Stimulated activated memory B cell treated with anti-CD40 and anti-IgM and Interleukin-4, amounts not matched to agents 10 μg/mL and 1 μg/mL and 100 μg/mL, for 72 hours (primary cell): ENCODE data around the gene SORCS3.

Experiments used
- ATAC-seq: fragments of 150-1000 bp; cut with Tn5 transposase; 2 replicates; pipeline ENCODE4 v1.10.0; 2021
- H3K27ac Mint-ChIP-seq: one replicate; pipeline ENCODE4 v1.8.0; 2022; ENCODE audit warnings: mild to moderate bottlenecking, mixed read lengths
- H3K27me3 Mint-ChIP-seq: one replicate; pipeline ENCODE4 v1.8.0; 2022; ENCODE audit warnings: mixed read lengths
- H3K36me3 Mint-ChIP-seq: one replicate; pipeline ENCODE4 v1.8.0; 2022; ENCODE audit warnings: mixed read lengths
- H3K4me1 Mint-ChIP-seq: one replicate; pipeline ENCODE4 v1.8.0; 2022; ENCODE audit warnings: mixed read lengths
- H3K4me3 Mint-ChIP-seq: one replicate; pipeline ENCODE4 v1.8.0; 2022; ENCODE audit warnings: mild to moderate bottlenecking, moderate library complexity, mixed read lengths
- H3K9me3 Mint-ChIP-seq: one replicate; pipeline ENCODE4 v1.8.0; 2022; ENCODE audit warnings: mixed read lengths

The SORCS3 gene

GRCh38 chr10:105029286-105029685, 388.2 kb downstream of the SORCS3 start:
- Mint-ChIP-seq H3K4me3 (no peak overlapping the region), H3K27ac (no peak overlapping the region), H3K27me3 (no peaks in the 10 kb centered on the region), H3K4me1 (no peaks in the 10 kb centered on the region), H3K9me3 (no peaks in the 10 kb centered on the region), H3K36me3 (no peaks in the 10 kb centered on the region)
- ATAC-seq = no peak

- Mint-ChIP-seq H3K27ac (no peak overlapping the region), H3K4me3 (no peak overlapping the region), H3K36me3 (no peaks in the 10 kb centered on the region), H3K4me1 (no peaks in the 10 kb centered on the region), H3K9me3 (no peaks in the 10 kb centered on the region), H3K27me3 (no peaks in the 10 kb centered on the region)
- ATAC-seq = no peak
Observed at GRCh38 chr10:105037022-105037421, 395.9 kb downstream of the SORCS3 start.

- Mint-ChIP-seq H3K27ac (no peak overlapping the region), H3K36me3 (no peaks in the 10 kb centered on the region), H3K4me1 (no peaks in the 10 kb centered on the region), H3K9me3 (no peaks in the 10 kb centered on the region), H3K27me3 (no peaks in the 10 kb centered on the region), H3K4me3 (no peak overlapping the region)
- ATAC-seq = no peak
Observed at GRCh38 chr10:105041956-105042355, 400.9 kb downstream of the SORCS3 start.

GRCh38 chr10:105042906-105043552, 401.9 kb downstream of the SORCS3 start:
- ATAC-seq = no peak
- Mint-ChIP-seq H3K27ac (no peak overlapping the region), H3K27me3 (no peaks in the 10 kb centered on the region), H3K36me3 (no peaks in the 10 kb centered on the region), H3K4me3 (no peak overlapping the region), H3K9me3 (no peaks in the 10 kb centered on the region), H3K4me1 (no peaks in the 10 kb centered on the region)

GRCh38 chr10:105044902-105045301, 403.8 kb downstream of the SORCS3 start:
- Mint-ChIP-seq H3K36me3 (no peaks in the 10 kb centered on the region), H3K9me3 (peaks cover 3% of the 10 kb centered on the region), H3K27ac (no peak overlapping the region), H3K4me3 (no peak overlapping the region), H3K27me3 (no peaks in the 10 kb centered on the region), H3K4me1 (no peaks in the 10 kb centered on the region)
- ATAC-seq = no peak

- H3K36me3 Mint-ChIP-seq = peaks cover 5% of the 10 kb centered on the region
- H3K4me1 Mint-ChIP-seq = no peaks in the 10 kb centered on the region
- H3K27me3 Mint-ChIP-seq = no peaks in the 10 kb centered on the region
- ATAC-seq = no peak
- H3K9me3 Mint-ChIP-seq = peaks cover 14% of the 10 kb centered on the region
- no peak overlapping the region for H3K27ac Mint-ChIP-seq
- H3K4me3 Mint-ChIP-seq = no peak overlapping the region
Observed at GRCh38 chr10:105056413-105056812, 415.3 kb downstream of the SORCS3 start.

- no peaks in the 10 kb centered on the region for H3K36me3 Mint-ChIP-seq
- ATAC-seq = no peak
- peaks cover 3% of the 10 kb centered on the region for H3K9me3 Mint-ChIP-seq
- H3K4me3 Mint-ChIP-seq = no peak overlapping the region
- no peaks in the 10 kb centered on the region for H3K27me3 Mint-ChIP-seq
- no peaks in the 10 kb centered on the region for H3K4me1 Mint-ChIP-seq
- no peak overlapping the region for H3K27ac Mint-ChIP-seq
Observed at GRCh38 chr10:105062951-105063350, 421.9 kb downstream of the SORCS3 start.

GRCh38 chr10:105063796-105064195, 422.7 kb downstream of the SORCS3 start:
- H3K27ac Mint-ChIP-seq = no peak overlapping the region
- H3K27me3 Mint-ChIP-seq = no peaks in the 10 kb centered on the region
- peaks cover 3% of the 10 kb centered on the region for H3K9me3 Mint-ChIP-seq
- H3K36me3 Mint-ChIP-seq = no peaks in the 10 kb centered on the region
- H3K4me3 Mint-ChIP-seq = no peak overlapping the region
- ATAC-seq = no peak
- no peaks in the 10 kb centered on the region for H3K4me1 Mint-ChIP-seq

- no peaks in the 10 kb centered on the region for H3K36me3 Mint-ChIP-seq
- no peak for ATAC-seq
- no peaks in the 10 kb centered on the region for H3K27me3 Mint-ChIP-seq
- no peak overlapping the region for H3K4me3 Mint-ChIP-seq
- H3K9me3 Mint-ChIP-seq = no peaks in the 10 kb centered on the region
- no peak overlapping the region for H3K27ac Mint-ChIP-seq
- H3K4me1 Mint-ChIP-seq = no peaks in the 10 kb centered on the region
Observed at GRCh38 chr10:105068497-105068896, 427.4 kb downstream of the SORCS3 start.

GRCh38 chr10:105070249-105070648, 429.2 kb downstream of the SORCS3 start:
- Mint-ChIP-seq H3K9me3 (no peaks in the 10 kb centered on the region), H3K36me3 (no peaks in the 10 kb centered on the region), H3K27ac (no peak overlapping the region), H3K4me3 (no peak overlapping the region), H3K4me1 (no peaks in the 10 kb centered on the region), H3K27me3 (no peaks in the 10 kb centered on the region)
- ATAC-seq = no peak

GRCh38 chr10:105070952-105071351, 429.9 kb downstream of the SORCS3 start:
- ATAC-seq = no peak
- no peak overlapping the region for H3K27ac Mint-ChIP-seq
- H3K9me3 Mint-ChIP-seq = no peaks in the 10 kb centered on the region

GRCh38 chr10:105071980-105072379, 430.9 kb downstream of the SORCS3 start:
- Mint-ChIP-seq H3K36me3 (no peaks in the 10 kb centered on the region), H3K27me3 (no peaks in the 10 kb centered on the region), H3K4me1 (no peaks in the 10 kb centered on the region), H3K9me3 (no peaks in the 10 kb centered on the region), H3K4me3 (no peak overlapping the region), H3K27ac (no peak overlapping the region)
- no peak for ATAC-seq

More at GRCh38 chr10:105070952-105071351, 429.9 kb downstream of the SORCS3 start:
- no peaks in the 10 kb centered on the region for H3K4me1 Mint-ChIP-seq
- H3K4me3 Mint-ChIP-seq = no peak overlapping the region
- H3K27me3 Mint-ChIP-seq = no peaks in the 10 kb centered on the region
- no peaks in the 10 kb centered on the region for H3K36me3 Mint-ChIP-seq

- Mint-ChIP-seq H3K36me3 (no peaks in the 10 kb centered on the region), H3K27me3 (no peaks in the 10 kb centered on the region), H3K27ac (no peak overlapping the region), H3K9me3 (no peaks in the 10 kb centered on the region), H3K4me3 (no peak overlapping the region), H3K4me1 (no peaks in the 10 kb centered on the region)
- ATAC-seq = no peak
Observed at GRCh38 chr10:105073999-105074398, 432.9 kb downstream of the SORCS3 start.

GRCh38 chr10:105075031-105075430, 433.9 kb downstream of the SORCS3 start:
- no peak overlapping the region for H3K27ac Mint-ChIP-seq
- no peak for ATAC-seq
- no peaks in the 10 kb centered on the region for H3K27me3 Mint-ChIP-seq
- H3K36me3 Mint-ChIP-seq = no peaks in the 10 kb centered on the region
- H3K4me1 Mint-ChIP-seq = no peaks in the 10 kb centered on the region
- H3K9me3 Mint-ChIP-seq = no peaks in the 10 kb centered on the region
- no peak overlapping the region for H3K4me3 Mint-ChIP-seq

GRCh38 chr10:105085980-105086379, 444.9 kb downstream of the SORCS3 start:
- no peaks in the 10 kb centered on the region for H3K4me1 Mint-ChIP-seq
- ATAC-seq = no peak
- H3K27ac Mint-ChIP-seq = no peak overlapping the region
- no peak overlapping the region for H3K4me3 Mint-ChIP-seq
- no peaks in the 10 kb centered on the region for H3K27me3 Mint-ChIP-seq
- no peaks in the 10 kb centered on the region for H3K36me3 Mint-ChIP-seq
- peaks cover 6% of the 10 kb centered on the region for H3K9me3 Mint-ChIP-seq

- H3K27me3 Mint-ChIP-seq = no peaks in the 10 kb centered on the region
- peaks cover 2% of the 10 kb centered on the region for H3K9me3 Mint-ChIP-seq
- H3K36me3 Mint-ChIP-seq = no peaks in the 10 kb centered on the region
- no peak overlapping the region for H3K4me3 Mint-ChIP-seq
- ATAC-seq = no peak
- H3K27ac Mint-ChIP-seq = no peak overlapping the region
- H3K4me1 Mint-ChIP-seq = no peaks in the 10 kb centered on the region
Observed at GRCh38 chr10:105094048-105094447, 453.0 kb downstream of the SORCS3 start.

GRCh38 chr10:105096316-105096715, 455.2 kb downstream of the SORCS3 start:
- ATAC-seq = no peak

More at GRCh38 chr10:105096316-105096715, 455.2 kb downstream of the SORCS3 start:
- Mint-ChIP-seq H3K27ac (no peak overlapping the region), H3K36me3 (no peaks in the 10 kb centered on the region), H3K4me3 (no peak overlapping the region), H3K9me3 (no peaks in the 10 kb centered on the region), H3K27me3 (no peaks in the 10 kb centered on the region), H3K4me1 (no peaks in the 10 kb centered on the region)
